ENCODE results near the gene HIVEP3.
A peak's percentile ranks its signal among the peaks of the same experiment; 100 is the strongest.

The HIVEP3 gene

DNA sequence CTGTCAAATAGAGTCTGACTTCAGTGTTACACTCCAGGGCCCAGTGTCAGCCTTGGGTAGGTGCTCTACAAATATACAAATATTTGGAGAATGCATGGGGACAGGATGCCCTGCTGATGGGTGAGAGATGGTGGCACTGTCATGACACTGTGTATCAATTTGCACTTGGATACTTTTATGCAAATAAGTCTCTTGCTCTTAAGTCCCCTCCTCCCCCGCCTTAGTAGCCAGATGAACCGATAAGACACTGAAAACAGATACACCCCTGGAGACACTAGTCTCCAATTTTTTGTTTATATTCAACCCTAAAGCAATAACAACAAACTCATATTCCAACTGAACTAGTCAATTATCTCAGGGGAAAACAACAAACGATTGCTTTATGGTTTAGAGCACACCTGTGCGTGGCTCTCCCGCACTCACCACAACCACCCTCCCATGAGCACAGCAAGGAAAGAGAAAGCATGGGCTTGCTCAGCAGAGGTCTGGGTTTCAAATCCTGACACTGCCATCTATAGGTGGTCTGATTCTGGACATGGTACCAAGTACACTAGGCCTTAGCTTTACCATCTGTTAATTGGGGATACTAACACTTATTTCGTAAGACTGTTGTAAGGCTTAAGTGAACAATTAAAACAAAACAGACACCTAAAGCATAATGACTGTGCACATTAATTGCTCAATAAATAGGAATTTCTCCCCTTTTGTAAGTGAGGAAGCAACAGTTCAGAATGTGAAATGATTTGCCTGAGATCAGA is 50.3 kb downstream of the HIVEP3 start:
- DNase-seq = no peak

- no peak for DNase-seq
Measured at GRCh38 chr1:41866285-41866684, 52.4 kb downstream of the HIVEP3 start.

GRCh38 chr1:41864471-41865040 is 54.2 kb downstream of the HIVEP3 start:
- DNase-seq = no peak

GRCh38 chr1:41863718-41864117 is 55.0 kb downstream of the HIVEP3 start:
- DNase-seq = no peak

- peak; percentile 54 for DNase-seq
Measured at GRCh38 chr1:41862384-41863221, 56.1 kb downstream of the HIVEP3 start.

- no peak for DNase-seq
Measured at GRCh38 chr1:41861535-41862383, 57.0 kb downstream of the HIVEP3 start.

GRCh38 chr1:41860771-41861170 is 58.0 kb downstream of the HIVEP3 start:
- DNase-seq = no peak

DNA sequence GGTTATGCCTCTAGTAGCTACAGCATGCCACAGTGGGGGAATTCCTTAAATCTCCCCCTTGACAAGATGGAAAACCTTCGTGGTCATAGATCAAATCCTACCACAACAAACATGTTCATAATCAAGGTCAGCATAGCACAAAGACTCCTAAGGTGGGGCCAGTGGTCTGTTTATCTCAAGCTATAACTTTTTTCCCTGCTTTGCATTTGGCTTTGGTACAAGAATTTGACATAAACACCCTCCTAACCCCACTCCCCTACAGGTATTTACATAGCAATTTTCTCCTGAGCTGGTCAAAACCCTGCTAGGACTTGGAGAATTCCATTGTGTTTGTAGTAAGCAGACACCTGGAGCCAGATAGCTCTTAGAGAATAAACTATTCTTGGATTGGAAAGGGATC is 58.5 kb downstream of the HIVEP3 start:
- DNase-seq = no peak

- no peak for DNase-seq
Measured at GRCh38 chr1:41859686-41860085, 59.0 kb downstream of the HIVEP3 start.

GRCh38 chr1:41856944-41857285 is 61.8 kb downstream of the HIVEP3 start:
- DNase-seq = peak; percentile 9

DNA sequence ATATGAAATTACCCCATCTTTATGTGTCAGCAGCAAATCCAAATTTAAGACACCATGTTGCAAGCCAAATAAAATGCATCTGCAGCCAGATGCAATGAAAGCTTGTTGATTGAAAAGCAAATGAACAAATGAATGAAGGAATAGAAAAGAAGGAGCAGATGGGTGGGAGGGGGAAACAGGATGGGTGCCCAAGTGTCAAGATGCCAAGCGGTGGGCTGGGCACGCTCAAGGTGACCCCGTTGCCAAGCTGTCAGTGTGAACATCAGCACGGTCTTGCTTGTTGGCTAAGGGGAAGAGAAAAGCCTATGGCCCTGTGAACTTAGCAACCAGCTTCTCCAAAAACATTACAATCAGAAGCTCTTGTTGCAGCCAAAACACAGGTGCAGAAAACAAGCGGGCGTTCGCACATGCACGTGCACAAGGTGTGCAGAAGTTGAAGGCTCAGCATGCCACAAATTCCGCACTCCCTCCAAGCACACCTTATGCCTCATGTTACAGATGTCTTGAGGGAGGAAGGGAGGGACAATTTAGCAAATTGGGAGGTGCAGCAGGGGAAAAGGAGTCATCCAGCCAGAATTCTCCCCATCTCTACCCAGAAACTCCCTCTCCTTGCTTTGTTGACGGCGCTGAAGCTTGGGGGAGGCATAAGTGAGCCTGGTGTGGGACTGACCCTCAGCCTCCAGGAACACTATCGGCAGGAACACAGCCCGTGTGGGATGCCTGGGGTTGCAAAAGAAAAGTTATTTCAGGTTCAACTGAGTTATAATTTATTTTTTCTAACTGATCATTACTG is 62.4 kb downstream of the HIVEP3 start:
- no peak for DNase-seq

DNA sequence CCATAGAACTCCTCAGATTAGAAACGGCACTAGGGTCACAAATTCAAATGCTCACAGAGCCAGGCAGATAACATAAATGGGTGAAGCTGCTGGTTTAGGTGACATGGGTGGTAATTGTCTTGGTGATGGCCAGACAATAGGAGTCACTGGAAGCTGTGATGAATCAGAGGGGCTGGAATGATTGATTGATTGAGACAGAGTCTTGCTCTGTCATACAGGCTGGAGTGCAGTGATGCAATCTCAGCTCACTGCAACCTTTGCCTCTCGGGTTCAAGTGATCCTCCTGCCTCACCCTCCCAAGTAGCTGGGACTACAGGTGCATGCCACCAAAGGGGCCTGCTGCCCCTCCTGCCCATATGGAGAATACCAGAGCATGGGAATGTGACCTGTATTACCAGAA is 63.0 kb downstream of the HIVEP3 start:
- no peak for DNase-seq

DNA sequence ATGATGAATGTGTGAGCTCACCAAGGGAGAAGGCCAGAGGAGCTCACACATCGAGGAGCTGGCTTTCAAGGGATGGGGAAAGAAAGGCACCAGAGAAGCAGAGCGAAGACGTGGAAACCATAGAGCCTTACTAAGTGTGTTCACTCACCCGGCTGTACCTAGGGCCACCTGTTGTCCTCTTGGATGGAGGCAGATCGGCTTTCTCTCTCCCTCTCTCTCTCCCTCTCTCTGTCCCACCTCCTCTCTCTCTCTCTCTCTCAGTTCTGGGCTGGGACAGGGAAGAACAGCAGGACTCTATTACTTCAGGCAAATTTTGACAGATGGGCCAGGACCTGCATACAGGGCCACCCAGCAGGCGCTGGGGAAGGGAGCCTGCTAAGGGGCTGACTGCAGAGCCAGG is 64.8 kb downstream of the HIVEP3 start:
- no peak for DNase-seq

- no peak for DNase-seq
Measured at GRCh38 chr1:41852091-41852490, 66.6 kb downstream of the HIVEP3 start.

DNA sequence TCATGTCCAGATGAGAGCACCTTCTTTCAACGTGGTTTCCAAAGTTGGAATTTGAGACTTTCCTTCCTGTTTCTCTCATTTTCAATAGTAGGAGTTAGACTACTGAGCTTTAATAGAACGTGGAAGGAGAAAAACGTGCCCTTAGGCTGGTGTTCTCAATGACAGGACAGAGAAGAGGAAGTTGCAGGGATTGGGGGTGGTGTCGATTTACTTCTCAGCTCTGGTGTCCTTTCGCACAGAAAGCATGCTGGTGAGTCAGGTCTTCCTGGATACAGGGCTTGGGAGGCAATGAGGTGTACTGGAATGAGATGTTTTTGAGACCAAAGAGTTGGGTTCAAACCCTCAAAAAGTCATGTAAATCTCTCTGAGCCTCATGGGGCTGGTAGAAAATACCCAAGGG is 67.1 kb downstream of the HIVEP3 start:
- DNase-seq = no peak

GRCh38 chr1:41850029-41850428 is 68.7 kb downstream of the HIVEP3 start:
- DNase-seq = no peak

DNA sequence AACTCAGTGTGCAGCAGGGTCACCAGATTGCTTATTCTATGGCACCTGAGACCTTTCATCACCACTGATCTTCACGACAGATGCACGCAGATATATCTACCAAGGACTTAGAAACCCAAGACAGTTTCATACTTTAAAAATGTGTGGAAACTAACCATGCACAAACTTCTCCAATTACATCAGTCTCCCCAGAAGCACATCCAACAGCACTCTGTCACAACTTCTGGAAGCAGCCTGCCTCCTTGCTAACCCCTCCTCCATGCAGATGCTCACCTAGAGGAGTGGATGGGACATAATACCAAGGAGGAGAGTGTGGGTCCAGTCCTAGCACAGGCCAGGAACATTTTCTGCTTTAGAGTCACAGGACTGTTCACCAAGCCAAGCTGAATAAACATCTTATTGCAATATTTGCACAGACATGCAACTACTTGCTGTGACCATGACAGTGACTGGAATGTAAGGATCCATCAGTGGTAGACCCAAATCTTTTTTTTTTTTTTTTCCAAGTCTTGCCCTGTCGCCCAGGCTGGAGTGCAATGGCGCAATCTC is 69.4 kb downstream of the HIVEP3 start:
- no peak for DNase-seq

GRCh38 chr1:41848216-41848952 is 70.3 kb downstream of the HIVEP3 start:
- no peak for DNase-seq

GRCh38 chr1:41847733-41848132 is 71.0 kb downstream of the HIVEP3 start:
- DNase-seq = no peak

DNA sequence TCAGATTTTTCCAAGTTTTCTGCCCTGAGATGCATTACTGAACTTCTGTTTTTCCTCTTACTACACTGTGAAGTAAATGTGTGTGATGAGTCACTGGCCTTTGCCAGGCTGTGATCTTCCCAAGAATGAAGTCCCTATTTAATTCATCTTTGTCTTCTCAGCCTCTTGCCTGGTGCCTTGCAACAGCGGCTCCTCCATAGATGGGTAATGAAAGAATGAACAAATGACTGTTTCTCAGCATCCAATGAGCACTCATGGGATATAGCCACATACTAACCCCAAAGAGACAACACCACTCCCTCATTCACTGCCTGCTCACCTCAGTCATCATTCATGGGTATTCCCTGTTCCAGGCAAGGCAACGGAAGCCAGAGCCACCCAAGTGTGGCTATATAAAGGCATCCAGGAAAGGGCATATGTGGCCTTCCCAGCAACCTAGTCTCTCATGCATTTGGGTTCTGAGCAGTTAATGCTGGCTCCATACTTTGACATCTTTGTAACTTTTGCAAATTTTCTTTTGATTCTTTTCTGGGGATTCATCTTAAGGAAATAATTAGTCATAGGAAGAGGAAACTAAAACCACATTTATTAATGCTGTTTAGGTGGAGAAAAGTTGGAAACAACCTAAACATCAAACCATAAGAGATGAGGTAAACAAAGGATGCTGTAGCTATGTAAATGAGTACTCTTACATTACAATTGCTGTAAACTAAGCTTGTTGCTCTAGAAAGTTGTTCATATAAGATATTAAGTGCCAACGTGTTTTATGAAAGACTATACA is 71.9 kb downstream of the HIVEP3 start:
- no peak for DNase-seq
